GM12873 (cell line): ENCODE results near the gene ZNF165.
"Not testable (repeated sequence)": the region's sequence is repeated elsewhere in the genome, so short reads cannot be mapped to it uniquely, and the experiment has no call there.

Source experiments
- CTCF ChIP-seq: IDR thresholded peaks from 2 replicates; pipeline ENCODE4 v1.5.1; 2012; ENCODE audit warnings: low read depth, mild to moderate bottlenecking, moderate library complexity, low read length, control low read depth; ENCODE audit not compliant: insufficient read depth; ENCODE audit errors: missing control alignments

Gene ZNF165

DNA sequence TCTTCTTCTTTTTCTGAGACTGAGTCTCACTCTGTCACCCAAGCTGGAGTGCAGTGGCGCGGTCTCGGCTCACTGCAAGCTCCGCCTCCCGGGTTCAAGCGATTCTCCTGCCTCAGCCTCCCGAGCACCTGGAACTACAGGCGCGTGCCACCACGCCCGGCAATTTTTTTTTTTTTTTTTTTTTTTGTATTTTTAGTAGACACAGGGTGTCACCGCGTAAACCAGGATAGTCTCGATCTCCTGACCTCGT lies at the start of gene ZNF165:
Gene ZNF165 (plus strand): TSS at position 188 of the 250 bp plus-strand sequence. CDS start 4,913 bp downstream, outside the sequence.
- TF ChIP-seq CTCF, result not testable (repeated sequence)

GRCh38 chr6:28053584-28053983 lies 26.8 kb upstream of the ZNF165 start:
- TF ChIP-seq CTCF, result no peak

DNA sequence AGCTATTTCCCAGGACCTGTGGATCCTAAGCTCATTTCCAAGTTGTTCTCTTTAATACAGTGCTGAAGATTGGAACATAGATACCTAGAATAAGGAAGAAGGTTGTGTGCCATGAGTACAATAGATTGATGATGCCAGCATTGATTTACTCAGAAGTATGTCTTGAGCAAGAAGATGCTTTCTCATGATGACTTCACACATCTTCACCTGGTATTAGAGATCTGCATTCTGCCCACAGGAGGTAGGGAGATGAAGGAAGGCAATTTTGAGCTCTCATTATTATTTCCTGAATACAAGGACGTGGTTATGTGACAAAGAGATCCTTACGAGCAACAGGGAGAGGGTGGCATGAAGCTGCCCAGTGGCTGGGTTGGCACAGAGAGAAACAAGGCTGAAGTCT lies 20.0 kb upstream of the ZNF165 start:
- no peak for TF ChIP-seq CTCF

- TF ChIP-seq CTCF, result no peak
Measured at GRCh38 chr6:28064272-28064671, 16.1 kb upstream of the ZNF165 start.

- TF ChIP-seq CTCF, result no peak
Measured at GRCh38 chr6:28068067-28068466, 12.3 kb upstream of the ZNF165 start.

- no peak for TF ChIP-seq CTCF
Measured at GRCh38 chr6:28078050-28078449, 2.3 kb upstream of the ZNF165 start.

DNA sequence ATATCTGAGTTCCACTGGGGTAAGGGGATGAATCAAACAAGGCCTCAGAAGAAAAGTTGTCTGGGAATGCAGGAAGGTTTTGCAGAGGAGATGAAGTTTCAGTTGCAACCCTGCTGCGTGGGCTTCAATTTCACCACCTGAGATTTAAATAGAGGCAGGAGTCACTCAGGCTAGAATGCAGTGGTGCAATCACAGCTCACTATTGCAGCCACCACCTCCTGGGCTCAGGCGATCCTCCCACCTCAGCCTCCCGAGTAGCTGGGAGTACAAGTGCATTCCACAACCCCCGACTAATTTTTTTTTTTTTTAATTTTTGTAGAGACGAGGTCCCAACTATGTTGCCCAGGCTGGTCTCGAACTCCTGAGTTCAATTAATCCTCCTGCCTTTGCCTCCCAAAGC lies 1.5 kb upstream of the ZNF165 start:
- no peak for TF ChIP-seq CTCF
